Measurements from ENCODE around the gene MORN3.
"Not testable (repeated sequence)": the region's sequence is repeated elsewhere in the genome, so short reads cannot be mapped to it uniquely, and the experiment has no call there.

DNA sequence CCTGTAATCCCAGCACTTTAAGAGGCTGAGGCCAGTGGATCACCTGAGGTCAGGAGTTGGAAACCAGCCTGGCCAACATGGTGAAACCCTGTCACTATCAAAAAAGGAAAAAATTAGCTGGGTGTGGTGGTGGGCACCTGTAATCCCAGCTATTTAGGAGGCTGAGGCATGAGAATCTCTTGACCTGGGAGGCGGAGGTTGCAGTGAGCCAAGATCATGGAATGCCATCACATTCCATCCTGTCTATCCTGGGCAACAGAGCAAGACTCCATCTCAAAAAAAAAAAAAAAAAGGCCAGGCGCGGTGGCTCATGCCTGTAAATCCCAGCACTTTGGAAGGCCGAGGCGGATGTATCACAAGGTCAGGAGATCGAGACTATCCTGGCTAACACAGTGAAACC is 28.4 kb upstream of the MORN3 start:
- not testable (repeated sequence) for TF ChIP-seq EZH2 (IDR thresholded peaks at IDR 0.05; ENCODE audit: borderline replicate concordance, insufficient read depth, low read length, poor library complexity, severe bottlenecking); TAF1 (IDR thresholded peaks at IDR 0.05; ENCODE audit: low read depth); EP300 (conservative IDR thresholded peaks at IDR 0.05; ENCODE audit: poor library complexity, severe bottlenecking); RAD21 (conservative IDR thresholded peaks at IDR 0.05); POLR2AphosphoS5 (IDR thresholded peaks at IDR 0.05); MXI1 (conservative IDR thresholded peaks at IDR 0.05; ENCODE audit: poor library complexity, severe bottlenecking)
- TF ChIP-seq, protein P1, sequence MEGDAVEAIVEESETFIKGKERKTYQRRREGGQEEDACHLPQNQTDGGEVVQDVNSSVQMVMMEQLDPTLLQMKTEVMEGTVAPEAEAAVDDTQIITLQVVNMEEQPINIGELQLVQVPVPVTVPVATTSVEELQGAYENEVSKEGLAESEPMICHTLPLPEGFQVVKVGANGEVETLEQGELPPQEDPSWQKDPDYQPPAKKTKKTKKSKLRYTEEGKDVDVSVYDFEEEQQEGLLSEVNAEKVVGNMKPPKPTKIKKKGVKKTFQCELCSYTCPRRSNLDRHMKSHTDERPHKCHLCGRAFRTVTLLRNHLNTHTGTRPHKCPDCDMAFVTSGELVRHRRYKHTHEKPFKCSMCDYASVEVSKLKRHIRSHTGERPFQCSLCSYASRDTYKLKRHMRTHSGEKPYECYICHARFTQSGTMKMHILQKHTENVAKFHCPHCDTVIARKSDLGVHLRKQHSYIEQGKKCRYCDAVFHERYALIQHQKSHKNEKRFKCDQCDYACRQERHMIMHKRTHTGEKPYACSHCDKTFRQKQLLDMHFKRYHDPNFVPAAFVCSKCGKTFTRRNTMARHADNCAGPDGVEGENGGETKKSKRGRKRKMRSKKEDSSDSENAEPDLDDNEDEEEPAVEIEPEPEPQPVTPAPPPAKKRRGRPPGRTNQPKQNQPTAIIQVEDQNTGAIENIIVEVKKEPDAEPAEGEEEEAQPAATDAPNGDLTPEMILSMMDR (IDR thresholded peaks at IDR 0.05; ENCODE audit: poor library complexity, severe bottlenecking): not testable (repeated sequence)
- TF ChIP-seq, protein P2, sequence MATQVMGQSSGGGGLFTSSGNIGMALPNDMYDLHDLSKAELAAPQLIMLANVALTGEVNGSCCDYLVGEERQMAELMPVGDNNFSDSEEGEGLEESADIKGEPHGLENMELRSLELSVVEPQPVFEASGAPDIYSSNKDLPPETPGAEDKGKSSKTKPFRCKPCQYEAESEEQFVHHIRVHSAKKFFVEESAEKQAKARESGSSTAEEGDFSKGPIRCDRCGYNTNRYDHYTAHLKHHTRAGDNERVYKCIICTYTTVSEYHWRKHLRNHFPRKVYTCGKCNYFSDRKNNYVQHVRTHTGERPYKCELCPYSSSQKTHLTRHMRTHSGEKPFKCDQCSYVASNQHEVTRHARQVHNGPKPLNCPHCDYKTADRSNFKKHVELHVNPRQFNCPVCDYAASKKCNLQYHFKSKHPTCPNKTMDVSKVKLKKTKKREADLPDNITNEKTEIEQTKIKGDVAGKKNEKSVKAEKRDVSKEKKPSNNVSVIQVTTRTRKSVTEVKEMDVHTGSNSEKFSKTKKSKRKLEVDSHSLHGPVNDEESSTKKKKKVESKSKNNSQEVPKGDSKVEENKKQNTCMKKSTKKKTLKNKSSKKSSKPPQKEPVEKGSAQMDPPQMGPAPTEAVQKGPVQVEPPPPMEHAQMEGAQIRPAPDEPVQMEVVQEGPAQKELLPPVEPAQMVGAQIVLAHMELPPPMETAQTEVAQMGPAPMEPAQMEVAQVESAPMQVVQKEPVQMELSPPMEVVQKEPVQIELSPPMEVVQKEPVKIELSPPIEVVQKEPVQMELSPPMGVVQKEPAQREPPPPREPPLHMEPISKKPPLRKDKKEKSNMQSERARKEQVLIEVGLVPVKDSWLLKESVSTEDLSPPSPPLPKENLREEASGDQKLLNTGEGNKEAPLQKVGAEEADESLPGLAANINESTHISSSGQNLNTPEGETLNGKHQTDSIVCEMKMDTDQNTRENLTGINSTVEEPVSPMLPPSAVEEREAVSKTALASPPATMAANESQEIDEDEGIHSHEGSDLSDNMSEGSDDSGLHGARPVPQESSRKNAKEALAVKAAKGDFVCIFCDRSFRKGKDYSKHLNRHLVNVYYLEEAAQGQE (IDR thresholded peaks at IDR 0.05; ENCODE audit: borderline replicate concordance): not testable (repeated sequence)
